Measurements from ENCODE around the gene CFAP46. TPM values are rescaled to one million over a fixed set of nuclear protein-coding genes. Genes with fewer than 3 reads are reported as not detected.

CFAP46 gene
- total and polyA plus RNA-seq, 9 of the 15 experiments (the other 6 are each of a cell fraction or from before 2014, with no cell fraction given): not detected

DNA sequence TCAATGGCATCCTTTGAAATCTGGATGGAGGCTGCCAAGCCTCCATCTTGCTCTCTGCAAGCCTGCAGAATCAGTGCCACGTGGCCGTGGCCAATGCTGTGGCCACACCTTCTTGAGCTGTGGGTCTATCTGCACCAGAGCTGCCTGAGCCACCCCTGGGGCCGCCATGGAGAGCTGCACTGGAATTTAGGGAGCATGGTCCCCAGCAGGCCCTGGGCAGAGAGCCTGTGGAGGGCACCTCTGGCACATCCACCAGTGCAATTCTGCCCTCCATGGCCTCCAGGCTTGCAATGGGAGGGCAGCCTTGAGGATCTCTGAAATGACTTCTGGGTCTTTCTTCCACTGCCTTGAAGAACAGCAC, 100.8 kb downstream of the CFAP46 start:
- ChIA-PET POLR2A (no interaction called here), CTCF (ENCODE audit: low intra/inter-chr PET ratio) (no interaction called here)
- H3K36me3 ChIP-seq (ENCODE audit: control insufficient read depth, insufficient read depth, low read length): no peaks in the 10 kb centered on the region
- H3K9ac ChIP-seq (ENCODE audit: insufficient read depth in 1 of 2, low read depth in 2 of 2, low read length in 2 of 2): no peak overlapping the region; a peak in 1 of 4 replicates
- peaks cover 0 to 14% of the 10 kb centered on the region in 2 experiments; a peak in 3 of 5 replicates for H3K27me3 ChIP-seq (ENCODE audit: control insufficient read depth in 2 of 2, insufficient read depth in 2 of 2, low read length in 2 of 2)
- no peak overlapping the region for H3K4me3 ChIP-seq
- no peak overlapping the region for H2AFZ ChIP-seq (ENCODE audit: low read depth, low read length)
- WGBS (ENCODE audit: insufficient coverage, low coverage, missing lambda C conversion rate): 0% methylated on average over 3 of the region's 3 CpGs
- ATAC-seq (no peak), DNase-seq (ENCODE audit: extremely low read depth in 1 of 4, low spot score in 3 of 4) (no peak), FAIRE-seq (no peak)
- TF ChIP-seq ZNF780A (CRISPR knock-in tag; IDR thresholded peaks at IDR 0.05) (no peak), SPI1 (IDR thresholded peaks at IDR 0.05; ENCODE audit: borderline replicate concordance, low read depth, low read length) (no peak), SRSF1 (IDR thresholded peaks at IDR 0.05; ENCODE audit: low read depth, low read length) (no peak), CEBPG (CRISPR knock-in tag; IDR thresholded peaks at IDR 0.05) (no peak), CEBPG (tag; conservative IDR thresholded peaks at IDR 0.05 in 1 of 2, IDR thresholded peaks at IDR 0.05 in 1 of 2) (no peak), ZSCAN32 (CRISPR knock-in tag; IDR thresholded peaks at IDR 0.05) (no peak), HMG20B (CRISPR knock-in tag; IDR thresholded peaks at IDR 0.05) (no peak), ZNF197 (CRISPR knock-in tag; IDR thresholded peaks at IDR 0.05; ENCODE audit: low read depth) (no peak), ZNF143 (CRISPR knock-in tag; IDR thresholded peaks at IDR 0.05) (no peak)
- TF ChIP-seq, protein P1, sequence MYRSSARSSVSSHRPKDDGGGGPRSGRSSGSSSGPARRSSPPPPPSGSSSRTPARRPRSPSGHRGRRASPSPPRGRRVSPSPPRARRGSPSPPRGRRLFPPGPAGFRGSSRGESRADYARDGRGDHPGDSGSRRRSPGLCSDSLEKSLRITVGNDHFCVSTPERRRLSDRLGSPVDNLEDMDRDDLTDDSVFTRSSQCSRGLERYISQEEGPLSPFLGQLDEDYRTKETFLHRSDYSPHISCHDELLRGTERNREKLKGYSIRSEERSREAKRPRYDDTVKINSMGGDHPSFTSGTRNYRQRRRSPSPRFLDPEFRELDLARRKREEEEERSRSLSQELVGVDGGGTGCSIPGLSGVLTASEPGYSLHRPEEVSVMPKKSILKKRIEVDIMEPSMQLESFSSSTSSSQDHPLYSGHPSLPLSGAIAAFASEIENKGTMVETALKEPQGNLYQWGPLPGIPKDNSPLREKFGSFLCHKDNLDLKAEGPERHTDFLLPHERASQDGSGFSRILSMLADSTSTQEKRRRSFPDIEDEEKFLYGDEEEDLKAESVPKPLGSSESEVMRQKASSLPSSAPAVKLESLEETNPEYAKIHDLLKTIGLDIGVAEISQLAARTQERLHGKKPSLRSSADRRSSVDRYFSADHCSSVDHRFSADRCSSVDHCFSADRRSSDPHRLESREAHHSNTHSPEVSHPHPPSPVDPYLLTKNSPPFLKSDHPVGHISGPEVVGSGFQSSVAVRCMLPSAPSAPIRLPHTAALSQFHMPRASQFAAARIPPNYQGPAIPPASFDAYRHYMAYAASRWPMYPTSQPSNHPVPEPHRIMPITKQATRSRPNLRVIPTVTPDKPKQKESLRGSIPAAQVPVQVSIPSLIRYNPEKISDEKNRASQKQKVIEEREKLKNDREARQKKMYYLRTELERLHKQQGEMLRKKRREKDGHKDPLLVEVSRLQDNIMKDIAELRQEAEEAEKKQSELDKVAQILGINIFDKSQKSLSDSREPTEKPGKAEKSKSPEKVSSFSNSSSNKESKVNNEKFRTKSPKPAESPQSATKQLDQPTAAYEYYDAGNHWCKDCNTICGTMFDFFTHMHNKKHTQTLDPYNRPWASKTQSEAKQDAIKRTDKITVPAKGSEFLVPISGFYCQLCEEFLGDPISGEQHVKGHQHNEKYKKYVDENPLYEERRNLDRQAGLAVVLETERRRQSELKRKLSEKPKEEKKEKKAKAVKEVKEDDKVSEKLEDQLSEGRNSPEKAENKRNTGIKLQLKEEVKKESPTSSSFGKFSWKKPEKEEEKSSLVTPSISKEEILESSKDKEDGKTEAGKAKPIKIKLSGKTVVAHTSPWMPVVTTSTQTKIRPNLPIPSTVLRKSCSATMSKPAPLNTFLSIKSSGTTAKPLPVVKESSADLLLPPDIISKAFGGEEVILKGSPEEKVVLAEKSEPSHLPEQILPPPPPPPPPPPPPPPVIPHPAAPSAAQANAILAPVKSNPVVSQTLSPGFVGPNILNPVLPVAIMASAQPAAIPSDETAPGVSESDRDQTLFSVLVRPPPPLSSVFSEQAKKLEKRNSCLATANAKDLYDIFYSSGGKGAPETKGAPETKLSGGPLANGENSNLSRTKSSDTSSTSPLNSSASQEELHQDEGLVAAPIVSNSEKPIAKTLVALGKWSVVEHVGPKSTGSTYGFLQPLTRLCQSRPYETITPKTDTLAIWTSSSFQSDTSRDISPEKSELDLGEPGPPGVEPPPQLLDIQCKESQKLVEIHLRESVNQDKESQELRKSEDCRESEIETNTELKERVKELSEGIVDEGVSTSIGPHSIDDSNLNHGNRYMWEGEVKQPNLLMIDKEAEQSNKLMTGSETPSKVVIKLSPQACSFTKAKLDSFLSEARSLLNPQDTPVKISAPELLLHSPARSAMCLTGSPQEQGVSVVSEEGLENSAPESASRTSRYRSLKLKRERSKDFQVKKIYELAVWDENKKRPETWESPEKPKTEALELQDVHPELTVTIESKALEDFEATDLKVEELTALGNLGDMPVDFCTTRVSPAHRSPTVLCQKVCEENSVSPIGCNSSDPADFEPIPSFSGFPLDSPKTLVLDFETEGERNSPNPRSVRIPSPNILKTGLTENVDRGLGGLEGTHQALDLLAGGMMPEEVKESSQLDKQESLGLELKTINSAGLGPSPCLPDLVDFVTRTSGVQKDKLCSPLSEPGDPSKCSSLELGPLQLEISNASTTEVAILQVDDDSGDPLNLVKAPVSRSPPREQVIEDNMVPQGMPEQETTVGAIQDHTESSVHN (IDR thresholded peaks at IDR 0.05; ENCODE audit: borderline replicate concordance in 1 of 2, low read depth in 1 of 2): no peak
- no peaks in the 10 kb centered on the region for H3K79me2 ChIP-seq (ENCODE audit: control insufficient read depth, insufficient read depth, low read length)
- intact Hi-C loops (cut with micrococcal nuclease): no loop called here
- no peak overlapping the region for H3K4me2 ChIP-seq (ENCODE audit: insufficient read depth, low read length)
- no peaks in the 10 kb centered on the region for H4K20me1 ChIP-seq (replicated peaks; ENCODE audit: control insufficient read depth, insufficient read depth, low read length)
- no peaks in the 10 kb centered on the region for H3K9me3 ChIP-seq (replicated peaks; ENCODE audit: control insufficient read depth, insufficient read depth, low read depth, low read length)
- in situ Hi-C loops (cut with MboI): no loop called here
- peaks cover 0 to under 1% of the 10 kb centered on the region in 2 experiments; a peak in 1 of 5 replicates for H3K4me1 ChIP-seq (replicated peaks in 1 of 2; ENCODE audit: control insufficient read depth in 2 of 2, insufficient read depth in 2 of 2, low read length in 2 of 2)
- H3K9me1 ChIP-seq (ENCODE audit: control insufficient read depth, insufficient read depth, low read length): no peaks in the 10 kb centered on the region
- H3K27ac ChIP-seq (ENCODE audit: extremely low read depth, low read depth, low read length): no peak overlapping the region
- BruUV-seq (replicated peaks): no TSS peak
